ENCODE measurements around the gene GRIP1.

GRIP1 gene

GRCh38 chr12:66323017-66323416, 355.9 kb downstream of the GRIP1 start:
- CTCF ChIA-PET: no interaction called here
- H3K27ac ChIP-seq: no peak overlapping the region
- POLR2A ChIA-PET (ENCODE audit: low non-redundant PET): no interaction called here
- TF ChIP-seq CTCF (conservative IDR thresholded peaks at IDR 0.05; ENCODE audit: low read depth): no peak
- no peak for DNase-seq (ENCODE audit: low spot score)

GRCh38 chr12:66321435-66321834, 357.4 kb downstream of the GRIP1 start:
- H3K27ac ChIP-seq: no peak overlapping the region
- no peak for TF ChIP-seq CTCF (conservative IDR thresholded peaks at IDR 0.05; ENCODE audit: low read depth)
- DNase-seq (ENCODE audit: low spot score): no peak
- POLR2A ChIA-PET (ENCODE audit: low non-redundant PET): no interaction called here
- CTCF ChIA-PET: no interaction called here

GRCh38 chr12:66320996-66321395, 357.9 kb downstream of the GRIP1 start:
- no peak for TF ChIP-seq CTCF (conservative IDR thresholded peaks at IDR 0.05; ENCODE audit: low read depth)
- no peak for DNase-seq (ENCODE audit: low spot score)
- CTCF ChIA-PET: interaction anchor here (0.6 kb wide), 1 partner anchor 67 kb away, joined by 4 read pairs; no protein-coding TSS in a partner anchor
- POLR2A ChIA-PET (ENCODE audit: low non-redundant PET): no interaction called here
- no peak overlapping the region for H3K27ac ChIP-seq

GRCh38 chr12:66319266-66319954, 359.5 kb downstream of the GRIP1 start:
- no peak for DNase-seq (ENCODE audit: low spot score)
- no peak overlapping the region for H3K27ac ChIP-seq
- POLR2A ChIA-PET (ENCODE audit: low non-redundant PET): no interaction called here
- CTCF ChIA-PET: interaction anchor here (0.7 kb wide), 1 partner anchor 44 kb away, joined by 4 read pairs; no protein-coding TSS in a partner anchor
- no peak for TF ChIP-seq CTCF (conservative IDR thresholded peaks at IDR 0.05; ENCODE audit: low read depth)

GRCh38 chr12:66314278-66314677, 364.6 kb downstream of the GRIP1 start:
- CTCF ChIA-PET: interaction anchor here (0.5 kb wide), 1 partner anchor 1010 kb away, joined by 6 read pairs; no protein-coding TSS in a partner anchor
- TF ChIP-seq CTCF (conservative IDR thresholded peaks at IDR 0.05; ENCODE audit: low read depth): no peak
- H3K27ac ChIP-seq: no peak overlapping the region
- DNase-seq (ENCODE audit: low spot score): no peak
- POLR2A ChIA-PET (ENCODE audit: low non-redundant PET): no interaction called here

GRCh38 chr12:66312189-66312588, 366.7 kb downstream of the GRIP1 start:
- CTCF ChIA-PET: no interaction called here

More at GRCh38 chr12:66312189-66312588, 366.7 kb downstream of the GRIP1 start:
- TF ChIP-seq CTCF (conservative IDR thresholded peaks at IDR 0.05; ENCODE audit: low read depth): no peak
- no peak for DNase-seq (ENCODE audit: low spot score)
- POLR2A ChIA-PET (ENCODE audit: low non-redundant PET): no interaction called here
- H3K27ac ChIP-seq: no peak overlapping the region

All from RWPE1 (cell line).